Right cardiac atrium (tissue), 5 donors: ENCODE results near the gene CRELD1. TPM values are rescaled to one million over a fixed set of nuclear protein-coding genes. Genes with fewer than 3 reads are reported as not detected.
A peak's percentile ranks its signal among the peaks of the same experiment; 100 is the strongest.

Experiments
- ATAC-seq, 2 donors: fragments of 200-7000 bp; cut with Tn5 transposase; one replicate each; pipeline versions ENCODE4 v1.8.0 to v1.9.1; 2020; ENCODE audit warnings: moderate library complexity in 2 of 2, mild to moderate bottlenecking in 1 of 2
- DNase-seq, 3 donors: peaks; one replicate each; pipeline ENCODE4 v3.0.0-alpha.2; 2020
- H3K27ac ChIP-seq: one replicate; pipeline ENCODE4 v1.5.1; 2013; ENCODE audit warnings: mild to moderate bottlenecking, low read length, control low read depth, moderate library complexity
- H3K27me3 ChIP-seq: one replicate; pipeline ENCODE4 v1.6.1; 2013; ENCODE audit not compliant: control insufficient read depth, insufficient read depth
- H3K4me1 ChIP-seq: one replicate; pipeline ENCODE4 v1.6.1; 2013; ENCODE audit warnings: low read length; ENCODE audit not compliant: control insufficient read depth, insufficient read depth
- H3K4me3 ChIP-seq: one replicate; pipeline ENCODE4 v1.5.1; 2013; ENCODE audit warnings: low read length, control low read depth
- H3K9me3 ChIP-seq: one replicate; pipeline ENCODE4 v1.6.1; 2013; ENCODE audit warnings: low read length; ENCODE audit not compliant: control insufficient read depth
- WGBS: extraction: QIAGEN DNeasy Blood & Tissue Kit; methylation state at CpG from one replicate; pipeline ENCODE4 v1.1.7; 2013; 5-methylcytosine and 5-hydroxymethylcytosine counted together
- intact Hi-C, 4 donors: fragments of 100-400 bp; cut with DNase I; formaldehyde crosslinking; loops; one replicate each; pipeline versions ENCODE4 v1.11.0 to v1.14.0; 2022 to 2023
- long read RNA-seq, 4 donors: library from polyadenylated mRNA; unstranded; transcript quantifications; one replicate each; pipeline ENCODE4 v2.0.0, GENCODE V29; 2020 to 2021
- polyA plus RNA-seq: library from polyadenylated mRNA; stranded (reverse); fragments of 200-250 nt; gene quantifications from one replicate; pipeline ENCODE4 v1.2.3, GENCODE V29; 2013
- total RNA-seq, 4 donors: library from RNA; stranded (reverse); fragmentation: NEBNext Ultra II Directional; extraction: Animal tissue kit (Norgen Biotek cat#: 25700); gene quantifications; one replicate each; pipeline ENCODE4 v1.2.1, GENCODE V29; 2021
- donor health status: healthy with polysubstance abuse.
- donor health status: DM: no; HTN: yes; CAD: no.
- donor health status: DM: no; HTN: no; CAD: no.
- donor health status: DM: no; HTN: yes; CAD: no; lungs with severe emphysema.
- donor health status: DM: yes; HTN: yes; CAD: no.

CRELD1 gene, protein sequence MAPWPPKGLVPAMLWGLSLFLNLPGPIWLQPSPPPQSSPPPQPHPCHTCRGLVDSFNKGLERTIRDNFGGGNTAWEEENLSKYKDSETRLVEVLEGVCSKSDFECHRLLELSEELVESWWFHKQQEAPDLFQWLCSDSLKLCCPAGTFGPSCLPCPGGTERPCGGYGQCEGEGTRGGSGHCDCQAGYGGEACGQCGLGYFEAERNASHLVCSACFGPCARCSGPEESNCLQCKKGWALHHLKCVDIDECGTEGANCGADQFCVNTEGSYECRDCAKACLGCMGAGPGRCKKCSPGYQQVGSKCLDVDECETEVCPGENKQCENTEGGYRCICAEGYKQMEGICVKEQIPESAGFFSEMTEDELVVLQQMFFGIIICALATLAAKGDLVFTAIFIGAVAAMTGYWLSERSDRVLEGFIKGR
- total RNA-seq = 10 to 100 TPM; 59.6 to 88.4 (median 66.9) TPM
- polyA plus RNA-seq = 92.8 TPM
- long read RNA-seq, donor 1, transcript CRELD1-203 (11 exons, 1,728 nt) = minor isoform, 61 of 314 reads
- long read RNA-seq, donor 1, transcript CRELD1-202 (10 exons, 2,696 nt) = minor isoform, 22 of 314 reads
- long read RNA-seq, donor 1, transcript CRELD1-206 (11 exons, 1,778 nt) = major isoform, 191 of 314 reads
- long read RNA-seq, donor 1, partial matches to known transcripts = 13 of 314 reads
- long read RNA-seq, donor 1, other reads (novel, unspliced or antisense) = 26 of 314 reads
- long read RNA-seq, donor 2, transcript CRELD1-202 (10 exons, 2,696 nt) = minor isoform, 11 of 137 reads
- long read RNA-seq, donor 2, transcript CRELD1-203 (11 exons, 1,728 nt) = minor isoform, 36 of 137 reads
- long read RNA-seq, donor 2, transcript CRELD1-206 (11 exons, 1,778 nt) = major isoform, 65 of 137 reads
- long read RNA-seq, donor 2, partial matches to known transcripts = 9 of 137 reads
- long read RNA-seq, donor 2, other reads (novel, unspliced or antisense) = 14 of 137 reads
- long read RNA-seq, donor 3, transcript CRELD1-203 (11 exons, 1,728 nt) = minor isoform, 188 of 662 reads
- long read RNA-seq, donor 3, transcript CRELD1-202 (10 exons, 2,696 nt) = minor isoform, 43 of 662 reads
- long read RNA-seq, donor 3, transcript CRELD1-206 (11 exons, 1,778 nt) = major isoform, 356 of 662 reads
- long read RNA-seq, donor 3, transcript CRELD1-201 (12 exons, 1,994 nt) = minor isoform, 5 of 662 reads
- long read RNA-seq, donor 3, partial matches to known transcripts = 14 of 662 reads
- long read RNA-seq, donor 3, other reads (novel, unspliced or antisense) = 56 of 662 reads
- long read RNA-seq, donor 4, transcript CRELD1-203 (11 exons, 1,728 nt) = minor isoform, 29 of 108 reads
- long read RNA-seq, donor 4, transcript CRELD1-202 (10 exons, 2,696 nt) = minor isoform, 11 of 108 reads
- long read RNA-seq, donor 4, transcript CRELD1-206 (11 exons, 1,778 nt) = major isoform, 51 of 108 reads
- long read RNA-seq, donor 4, partial matches to known transcripts = 3 of 108 reads
- long read RNA-seq, donor 4, other reads (novel, unspliced or antisense) = 13 of 108 reads

DNA sequence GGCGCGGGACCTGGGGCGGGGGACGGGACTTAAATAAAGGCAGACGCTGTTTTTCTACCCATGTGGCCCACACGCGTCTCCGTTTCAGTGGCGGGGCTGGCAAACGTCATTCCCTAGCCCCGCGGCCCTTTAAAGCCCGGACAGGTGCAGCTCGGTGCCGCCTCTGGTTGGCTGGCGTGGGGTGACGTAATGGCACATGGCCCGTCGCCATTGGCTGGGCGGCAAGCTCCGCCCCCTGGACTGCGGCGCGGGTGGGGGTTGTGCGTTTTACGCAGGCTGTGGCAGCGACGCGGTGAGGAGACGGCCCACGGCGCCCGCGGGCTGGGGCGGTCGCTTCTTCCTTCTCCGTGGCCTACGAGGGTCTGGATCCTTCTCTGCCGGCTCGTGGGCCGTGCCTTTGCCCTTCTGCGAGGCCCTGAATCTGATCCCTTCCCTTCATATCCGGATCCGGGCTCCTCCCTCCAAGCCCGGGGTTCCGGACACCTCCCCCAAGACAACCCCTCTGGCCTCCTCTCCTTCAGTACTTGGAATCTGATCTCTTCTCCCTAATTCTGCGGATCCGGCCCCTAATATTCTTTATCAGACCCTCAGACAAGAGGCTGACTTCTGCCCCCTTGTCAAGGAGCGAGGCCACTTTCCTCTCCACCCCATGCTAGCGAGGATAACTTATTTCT is at the start of gene CRELD1:
Gene CRELD1 (plus strand): TSS at position 274 of the 674 bp plus-strand sequence. CDS start 605 bp downstream, outside the sequence.
- ATAC-seq (peak; percentile 96), DNase-seq (peak; percentile 94 to 98 (median 98))
- H3K4me1 ChIP-seq = peaks cover 9% of the 10 kb centered on the region
- intact Hi-C loops = no loop called here
- H3K27ac ChIP-seq = peak within 1 kb of the TSS; percentile 86
- no peaks in the 10 kb centered on the region for H3K9me3 ChIP-seq
- under 1% methylated on average over 50 of the region's 50 CpGs for WGBS
- H3K27me3 ChIP-seq = no peaks in the 10 kb centered on the region
- H3K4me3 ChIP-seq = peak within 1 kb of the TSS; percentile 63

DNA sequence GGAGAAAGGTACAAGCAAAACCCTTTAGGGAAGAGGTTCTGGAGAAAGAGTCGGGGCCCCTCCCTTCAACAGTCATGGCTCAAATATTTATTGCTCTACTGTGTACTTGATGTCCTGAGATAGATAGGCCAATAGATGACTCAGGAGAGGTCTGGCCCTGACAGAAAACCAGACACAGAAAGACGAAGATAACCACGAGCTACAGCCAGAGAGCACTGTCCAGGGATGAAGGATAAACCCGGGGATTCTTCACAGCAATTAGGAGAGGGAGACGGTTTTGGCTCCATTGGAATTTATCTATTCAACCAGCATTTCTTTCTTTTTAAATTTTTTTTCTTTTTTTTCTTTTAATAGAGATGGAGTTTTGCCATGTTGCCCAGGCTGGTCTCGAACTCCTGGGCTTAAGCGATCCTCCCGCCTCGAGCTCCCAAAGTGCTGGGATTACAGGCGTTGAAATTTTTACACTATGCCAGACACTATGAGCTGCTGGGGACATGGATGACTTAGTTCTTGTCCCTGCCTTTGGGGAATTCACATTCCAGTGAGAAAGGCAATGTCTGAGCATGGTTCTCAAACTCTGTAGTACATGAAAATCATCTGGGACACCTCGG is 49.0 kb upstream of the CRELD1 start:
- no peak for DNase-seq
- no peaks in the 10 kb centered on the region for H3K27me3 ChIP-seq
- no peaks in the 10 kb centered on the region for H3K9me3 ChIP-seq
- no peak overlapping the region for H3K4me3 ChIP-seq
- peak in 1 of 2 donors; percentile 43 for ATAC-seq
- intact Hi-C loops = no loop called here
- H3K27ac ChIP-seq = no peak overlapping the region
- H3K4me1 ChIP-seq = no peaks in the 10 kb centered on the region
- WGBS = 71% methylated on average over 11 of the region's 11 CpGs

DNA sequence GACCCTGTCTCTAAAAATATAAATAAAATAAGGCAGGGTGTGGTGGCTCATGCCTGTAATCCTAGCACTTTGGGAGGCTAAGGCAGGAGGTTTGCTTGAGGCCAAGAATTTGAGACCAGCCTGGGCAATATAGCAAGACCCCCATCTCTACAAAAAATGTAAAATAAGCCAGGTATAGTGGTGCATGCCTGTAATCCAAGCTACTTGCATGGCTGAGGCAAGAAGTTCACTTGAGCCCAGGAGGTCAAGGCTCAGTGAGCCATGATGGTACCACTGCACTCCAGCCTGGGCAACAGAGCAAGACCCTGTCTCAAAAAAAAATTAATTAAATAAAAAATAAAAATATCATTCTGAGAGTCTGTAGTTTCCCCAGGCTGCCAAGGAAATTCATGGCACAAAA is 47.3 kb upstream of the CRELD1 start:
- Histone ChIP-seq H3K4me1 (no peaks in the 10 kb centered on the region), H3K27ac (no peak overlapping the region), H3K9me3 (no peaks in the 10 kb centered on the region), H3K4me3 (no peak overlapping the region), H3K27me3 (no peaks in the 10 kb centered on the region)
- intact Hi-C loops = no loop called here
- no peak for DNase-seq
- ATAC-seq = no peak

DNA sequence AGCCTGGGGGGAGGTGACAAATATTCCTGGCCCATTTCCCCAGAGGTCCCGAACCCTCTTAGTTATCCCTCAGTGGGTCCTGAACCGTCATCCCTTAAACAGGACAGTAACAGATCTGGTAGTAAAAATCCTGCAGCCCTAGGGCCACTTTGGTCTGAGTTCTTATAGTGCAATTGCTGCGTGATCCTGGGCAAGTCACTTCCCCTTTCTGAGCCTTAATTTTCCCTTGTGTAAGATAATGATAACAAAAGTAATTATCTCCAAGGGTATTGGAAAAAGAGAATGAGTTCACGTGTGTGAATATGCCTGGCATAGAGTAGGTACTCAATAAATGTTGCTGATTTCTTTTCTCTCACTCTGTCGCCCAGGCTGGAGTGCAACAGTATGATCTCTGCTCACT is 46.2 kb upstream of the CRELD1 start:
- intact Hi-C loops = no loop called here

DNA sequence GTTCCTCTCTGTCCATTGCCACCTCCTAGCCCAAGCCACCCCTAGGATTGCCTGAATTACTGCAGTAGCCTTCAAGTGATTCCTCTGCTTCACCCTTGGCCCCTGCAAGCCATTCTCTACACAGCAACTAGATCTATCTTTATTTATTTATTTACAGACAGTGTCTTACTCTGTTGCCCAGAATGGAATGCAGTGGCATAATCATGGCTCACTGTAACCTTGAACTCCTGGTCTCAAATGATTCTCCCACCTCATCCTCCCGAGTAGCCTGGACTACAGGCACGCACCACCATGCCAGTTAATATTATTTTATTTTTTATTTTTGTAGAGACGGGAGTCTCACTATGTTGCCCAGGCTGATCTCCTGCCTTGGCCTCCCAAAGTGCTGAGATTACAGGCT is 45.1 kb upstream of the CRELD1 start:
- no peaks in the 10 kb centered on the region for H3K9me3 ChIP-seq
- no peaks in the 10 kb centered on the region for H3K27me3 ChIP-seq
- H3K27ac ChIP-seq = no peak overlapping the region
- peaks cover 2% of the 10 kb centered on the region for H3K4me1 ChIP-seq
- ATAC-seq (no peak), DNase-seq (no peak)
- H3K4me3 ChIP-seq = no peak overlapping the region
- intact Hi-C loops = no loop called here
- 86% methylated on average over 3 of the region's 3 CpGs for WGBS

More for the DNA sequence above, 46.2 kb upstream of the CRELD1 start:
- H3K4me3 ChIP-seq = no peak overlapping the region
- peaks cover 2% of the 10 kb centered on the region for H3K4me1 ChIP-seq
- no peak for ATAC-seq
- H3K27ac ChIP-seq = no peak overlapping the region
- no peaks in the 10 kb centered on the region for H3K27me3 ChIP-seq
- H3K9me3 ChIP-seq = no peaks in the 10 kb centered on the region
- WGBS = 80% methylated on average over 5 of the region's 5 CpGs
- DNase-seq = no peak

DNA sequence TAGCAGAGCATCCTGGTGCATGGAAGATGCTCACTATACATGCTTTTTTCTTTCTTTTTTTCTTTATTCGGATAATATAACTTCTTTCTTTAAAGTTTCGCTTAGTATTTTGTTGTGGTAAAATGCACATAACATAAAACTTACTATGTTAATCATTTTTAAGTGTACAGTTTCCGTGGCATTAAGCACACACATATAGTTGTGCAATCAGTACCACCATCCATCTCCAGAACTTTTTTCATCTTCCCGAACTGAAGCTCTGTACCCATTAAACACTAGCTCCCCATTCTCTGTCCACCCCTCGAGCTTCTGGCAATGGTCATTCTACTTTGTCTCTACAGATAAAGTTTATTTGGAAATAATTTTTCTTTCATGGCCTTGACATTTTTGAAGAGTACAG is 44.2 kb upstream of the CRELD1 start:
- DNase-seq (no peak), ATAC-seq (no peak)

DNA sequence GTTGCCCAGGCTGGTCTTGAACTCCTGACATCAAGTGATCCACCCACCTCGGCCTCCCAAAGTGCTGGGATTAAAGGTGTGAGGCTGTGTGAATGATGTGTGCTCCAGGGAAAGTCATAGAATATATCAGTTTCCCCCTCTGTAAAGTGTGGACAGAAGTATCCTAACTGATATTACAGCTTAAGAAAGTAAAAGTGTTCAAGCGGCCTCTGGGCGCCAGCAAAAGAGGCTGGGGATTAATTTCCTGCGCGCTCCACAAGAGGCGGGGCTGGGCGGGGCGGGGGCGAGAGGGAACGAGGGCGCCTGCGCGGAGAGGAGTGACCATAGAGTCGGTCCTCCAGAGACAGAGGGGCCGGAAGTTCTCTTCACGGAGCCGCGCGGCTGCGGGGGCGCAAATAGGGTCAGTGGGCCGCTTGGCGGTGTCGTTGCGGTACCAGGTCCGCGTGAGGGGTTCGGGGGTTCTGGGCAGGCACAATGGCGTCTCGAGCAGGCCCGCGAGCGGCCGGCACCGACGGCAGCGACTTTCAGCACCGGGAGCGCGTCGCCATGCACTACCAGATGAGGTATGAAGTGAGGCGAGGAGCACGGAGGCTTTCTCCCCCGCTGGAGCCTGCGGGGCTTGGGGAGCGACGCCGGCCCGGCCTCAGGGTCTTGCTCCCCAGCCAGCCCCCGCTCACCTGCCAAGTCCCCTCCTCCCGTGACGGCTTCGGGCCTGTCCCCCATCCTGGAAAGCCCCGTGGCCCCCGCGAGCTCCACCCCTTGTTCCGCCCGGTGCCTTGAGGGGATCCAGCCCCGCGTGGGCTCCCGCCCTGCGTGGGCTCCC is 43.2 kb upstream of the CRELD1 start, which contains the start of gene JAGN1:
Gene JAGN1 (plus strand): TSS at position 362 of the 823 bp plus-strand sequence. CDS start 113 bp downstream, at position 475.
- ATAC-seq (peak; percentile 97 to 98), DNase-seq (peak; percentile 89 to 96 (median 95))
- under 1% methylated on average over 62 of the region's 62 CpGs for WGBS
- peak within 1 kb of the TSS; percentile 83 for H3K4me3 ChIP-seq
- intact Hi-C loops = no loop called here
- peak within 1 kb of the TSS; percentile 89 for H3K27ac ChIP-seq
- peaks cover 2% of the 10 kb centered on the region for H3K4me1 ChIP-seq
- no peaks in the 10 kb centered on the region for H3K9me3 ChIP-seq
- H3K27me3 ChIP-seq = no peaks in the 10 kb centered on the region

More for the DNA sequence above, 44.2 kb upstream of the CRELD1 start:
- no peak overlapping the region for H3K27ac ChIP-seq
- intact Hi-C loops = no loop called here
- H3K4me3 ChIP-seq = no peak overlapping the region
- H3K27me3 ChIP-seq = no peaks in the 10 kb centered on the region
- WGBS = 76% methylated on average over 5 of the region's 5 CpGs
- peaks cover 2% of the 10 kb centered on the region for H3K4me1 ChIP-seq
- no peaks in the 10 kb centered on the region for H3K9me3 ChIP-seq

DNA sequence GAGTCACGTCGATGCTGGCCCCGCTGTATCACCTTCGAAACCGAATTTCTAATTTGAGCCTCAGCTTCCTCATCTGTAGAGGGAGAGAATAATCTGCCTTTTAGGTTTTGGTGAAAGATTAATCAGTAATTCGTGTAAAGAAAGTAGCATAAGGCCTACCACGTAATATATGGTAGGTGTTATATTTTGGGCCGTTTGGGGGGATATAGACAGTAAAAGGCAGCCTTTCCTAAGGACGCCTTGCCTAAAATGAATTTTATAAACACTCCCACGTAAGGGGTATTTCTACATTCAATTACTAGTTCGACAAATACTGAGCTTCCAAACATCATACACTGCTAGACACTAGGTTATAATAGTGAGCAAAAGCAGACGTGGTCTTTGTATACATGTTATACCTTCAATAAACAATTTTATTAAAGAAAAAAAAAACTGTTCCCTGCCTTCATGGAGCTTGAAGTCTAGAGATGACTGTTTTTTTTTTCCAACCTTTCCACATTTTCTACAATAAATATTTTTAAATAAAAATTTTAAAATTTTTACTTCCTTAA is 42.5 kb upstream of the CRELD1 start:
- Histone ChIP-seq H3K4me1 (peaks cover 2% of the 10 kb centered on the region), H3K27me3 (no peaks in the 10 kb centered on the region), H3K4me3 (peak overlapping the region; percentile 83), H3K27ac (peak overlapping the region; percentile 89), H3K9me3 (no peaks in the 10 kb centered on the region)
- intact Hi-C loops = no loop called here
- DNase-seq (no peak), ATAC-seq (no peak)
- WGBS = 10% methylated on average over 12 of the region's 12 CpGs

DNA sequence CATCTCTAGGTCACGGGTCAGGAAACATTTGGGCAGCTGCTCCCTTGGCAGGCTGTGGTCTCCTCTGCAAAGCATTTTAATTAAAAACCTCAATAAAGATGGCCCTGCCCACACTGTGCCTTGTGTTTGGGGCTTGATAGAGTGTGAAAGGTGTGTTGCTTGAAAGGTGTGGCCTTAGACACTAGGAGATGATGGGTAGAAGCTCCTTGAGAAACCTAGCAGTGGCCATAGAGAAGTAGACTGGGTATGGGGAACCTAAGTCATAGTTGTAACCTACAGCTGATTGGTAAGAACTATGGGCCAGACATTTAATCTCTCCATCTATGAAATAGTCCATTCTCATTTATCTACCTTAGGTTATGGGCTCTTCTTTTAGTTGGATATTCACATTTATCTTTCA is 39.9 kb upstream of the CRELD1 start:
- H3K4me3 ChIP-seq = no peak overlapping the region
- H3K27me3 ChIP-seq = no peaks in the 10 kb centered on the region
- DNase-seq (no peak), ATAC-seq (no peak)
- no peak overlapping the region for H3K27ac ChIP-seq
- WGBS = 84% methylated on average over 1 of the region's 1 CpG
- H3K4me1 ChIP-seq = peaks cover 4% of the 10 kb centered on the region
- H3K9me3 ChIP-seq = no peaks in the 10 kb centered on the region
- intact Hi-C loops = no loop called here
